B cell (primary cell): ENCODE measurements around the gene ADAM11. TPM values are rescaled to one million over a fixed set of nuclear protein-coding genes. Genes with fewer than 3 reads are reported as not detected.

Experiments used
- ATAC-seq: fragments of 200-7000 bp; cut with Tn5 transposase; one replicate; pipeline ENCODE4 v1.10.0; 2021; ENCODE audit warnings: low read depth, mild to moderate bottlenecking, moderate number of reproducible peaks, moderate library complexity
- CTCF ChIA-PET: fragments of 350-600 bp; sonication (Branson Sonifier 250); formaldehyde crosslinking; loops from one replicate; lab custom pipeline; 2021; ENCODE audit warnings: antibody characterized with exemption, inconsistent platforms; lab: Charles Lee
- POLR2A ChIA-PET: fragments of 350-600 bp; sonication (Branson Sonifier 250); formaldehyde crosslinking; loops from one replicate; lab custom pipeline; 2021; ENCODE audit warnings: antibody characterized with exemption; lab: Charles Lee
- DNase-seq: peaks from one replicate; pipeline ENCODE4 v3.0.0; 2013
- H2AFZ ChIP-seq: 2 replicates; pipeline ENCODE4 v1.6.1; 2012; ENCODE audit warnings: mild to moderate bottlenecking, low read depth, low read length; ENCODE audit not compliant: insufficient read depth, poor library complexity, severe bottlenecking
- H3K27ac ChIP-seq, 2 donors: 1 replicate in 1 of 2; 2 replicates in 1 of 2; pipeline ENCODE4 v1.5.1; 2012 to 2013; ENCODE audit warnings: low read length in 2 of 2, mild to moderate bottlenecking in 2 of 2, moderate library complexity in 1 of 2
- H3K27me3 ChIP-seq, 4 experiments: fragments of 200-600 bp in 1 of 4; sonication (generic) in 1 of 4; replicated peaks in 1 of 4; 1 replicate in 2 of 4; 2 replicates in 2 of 4; pipeline versions ENCODE4 v1.6.1 to v1.7.0; 2013 to 2016; ENCODE audit warnings: low read length in 3 of 4, mild to moderate bottlenecking in 2 of 4, mixed read lengths in 1 of 4, moderate library complexity in 1 of 4; ENCODE audit not compliant: insufficient read depth in 4 of 4, control insufficient read depth in 3 of 4; ENCODE audit errors: control extremely low read depth in 1 of 4
- H3K36me3 ChIP-seq, 2 experiments: replicated peaks in 1 of 2; 1 replicate in 1 of 2; 2 replicates in 1 of 2; pipeline versions ENCODE4 v1.6.1 to v1.7.1; 2013; ENCODE audit warnings: low read length in 1 of 2; ENCODE audit not compliant: insufficient read depth in 2 of 2, control insufficient read depth in 1 of 2; ENCODE audit errors: control extremely low read depth in 1 of 2, extremely low read depth in 1 of 2
- H3K4me1 ChIP-seq, 2 donors: fragments of 200-600 bp in 1 of 2; sonication (generic) in 1 of 2; 1 replicate in 1 of 2; 2 replicates in 1 of 2; pipeline versions ENCODE4 v1.5.1 to v1.6.1; 2013 to 2017; ENCODE audit warnings: low read length in 2 of 2; ENCODE audit not compliant: control insufficient read depth in 2 of 2, insufficient read depth in 2 of 2
- H3K4me2 ChIP-seq: replicated peaks from 2 replicates; pipeline ENCODE3; 2012; ENCODE audit warnings: mild to moderate bottlenecking, low read depth, low read length; ENCODE audit not compliant: poor library complexity, severe bottlenecking
- H3K4me3 ChIP-seq, 5 experiments: fragments of 200-600 bp in 1 of 5; sonication (generic) in 1 of 5; 1 replicate in 3 of 5; 2 replicates in 2 of 5; pipeline versions ENCODE4 v1.5.1 to v1.7.0; 2011 to 2016; ENCODE audit warnings: low read length in 4 of 5, mild to moderate bottlenecking in 4 of 5, low read depth in 2 of 5, control low read depth in 1 of 5, moderate library complexity in 1 of 5; ENCODE audit not compliant: insufficient read depth in 1 of 5; ENCODE audit errors: control extremely low read depth in 1 of 5, extremely low read depth in 1 of 5
- H3K79me2 ChIP-seq: fragments of 200-600 bp; sonication (generic); one replicate; pipeline ENCODE4 v1.6.0; 2016; ENCODE audit warnings: low read length; ENCODE audit not compliant: control insufficient read depth, insufficient read depth
- H3K9ac ChIP-seq: fragments of 200-600 bp; sonication (generic); 2 replicates; pipeline ENCODE4 v1.6.1; 2017; ENCODE audit warnings: mild to moderate bottlenecking, low read length, moderate library complexity
- H3K9me3 ChIP-seq, 3 donors: one replicate each; pipeline versions ENCODE4 v1.6.1 to v1.7.1; 2013; ENCODE audit warnings: low read length in 2 of 3; ENCODE audit not compliant: control insufficient read depth in 2 of 3, insufficient read depth in 1 of 3; ENCODE audit errors: control extremely low read depth in 1 of 3
- H4K20me1 ChIP-seq: 2 replicates; pipeline ENCODE4 v1.6.0; 2012; ENCODE audit warnings: mild to moderate bottlenecking, low read length; ENCODE audit not compliant: insufficient read depth, control insufficient read depth, poor library complexity, severe bottlenecking
- H3K27ac Mint-ChIP-seq: one replicate; pipeline ENCODE4 v1.8.0; 2021; ENCODE audit warnings: mixed read lengths
- H3K27me3 Mint-ChIP-seq: one replicate; pipeline ENCODE4 v1.8.0; 2021; ENCODE audit warnings: mixed read lengths
- H3K4me1 Mint-ChIP-seq: one replicate; pipeline ENCODE4 v1.8.0; 2021; ENCODE audit warnings: mixed read lengths
- H3K4me3 Mint-ChIP-seq: one replicate; pipeline ENCODE4 v1.8.0; 2021; ENCODE audit warnings: mixed read lengths
- H3K9me3 Mint-ChIP-seq: one replicate; pipeline ENCODE4 v1.8.0; 2022; ENCODE audit warnings: mixed read lengths; ENCODE audit not compliant: insufficient read depth
- CTCF ChIP-seq: fragments of 200-600 bp; IDR thresholded peaks from one replicate; pipeline ENCODE4 v1.8.0; 2022; ENCODE audit warnings: antibody characterized with exemption, mild to moderate bottlenecking
- EZH2 ChIP-seq: IDR thresholded peaks from 2 replicates; pipeline ENCODE4 v1.6.1; 2012; ENCODE audit warnings: borderline replicate concordance, low read depth, mild to moderate bottlenecking, moderate library complexity, low read length; ENCODE audit not compliant: insufficient read depth, poor library complexity, severe bottlenecking
- WGBS: methylation state at CpG from one replicate; pipeline ENCODE4 v1.1.5; 2013; ENCODE audit warnings: missing lambda C conversion rate; ENCODE audit not compliant: insufficient coverage; 5-methylcytosine and 5-hydroxymethylcytosine counted together
- intact Hi-C: fragments of 100-400 bp; cut with micrococcal nuclease; formaldehyde crosslinking; loops from one replicate; pipeline ENCODE4 v1.10.0; 2022
- polyA plus RNA-seq: library from polyadenylated mRNA; depleted of rRNA; stranded (reverse); fragments of >200 nt; gene quantifications from 2 replicates; pipeline ENCODE4 v1.2.3, GENCODE V29; 2012
- total RNA-seq, 2 donors: library from RNA; stranded (reverse); fragments of 120-200 nt in 1 of 2; gene quantifications; 1 replicate in 1 of 2; 2 replicates in 1 of 2; pipeline versions ENCODE4 v1.2.3 to v1.2.4, GENCODE V29; 2013 to 2022

ADAM11 gene
- total and polyA plus RNA-seq, 2 donors (not counting 1 experiment from before 2014, with no cell fraction given), result 0.39 to 1.00 TPM

- peaks cover 0 to 6% of the 10 kb centered on the region in 2 donors for H3K4me1 ChIP-seq
- Mint-ChIP-seq H3K4me1 (peaks cover 4% of the 10 kb centered on the region), H3K9me3 (no peaks in the 10 kb centered on the region), H3K27ac (no peak overlapping the region), H3K27me3 (peaks cover 14% of the 10 kb centered on the region), H3K4me3 (no peak overlapping the region)
- H3K79me2 ChIP-seq, result no peaks in the 10 kb centered on the region
- intact Hi-C loops, result no loop called here
- 94% methylated on average over 7 of the region's 11 CpGs for WGBS
- CTCF ChIA-PET, result interaction anchor here (0.8 kb wide), 1 partner anchor 23 kb away, joined by 4 read pairs; no protein-coding TSS in a partner anchor
- DNase-seq (no peak), ATAC-seq (no peak)
- no peak overlapping the region for H2AFZ ChIP-seq
- TF ChIP-seq EZH2 (no peak), CTCF (no peak)
- H3K36me3 ChIP-seq, result no peaks in the 10 kb centered on the region
- H4K20me1 ChIP-seq, result no peaks in the 10 kb centered on the region
- POLR2A ChIA-PET, result no interaction called here
- no peaks in the 10 kb centered on the region for H3K9me3 ChIP-seq
- H3K4me2 ChIP-seq, result no peak overlapping the region
- H3K27ac ChIP-seq, result no peak overlapping the region
- H3K9ac ChIP-seq, result no peak overlapping the region
- peaks cover 0 to 12% (median 0%) of the 10 kb centered on the region in 4 experiments for H3K27me3 ChIP-seq
- H3K4me3 ChIP-seq, result no peak overlapping the region
Measured at GRCh38 chr17:44765965-44766364, 7.2 kb downstream of the ADAM11 start.

- no peaks in the 10 kb centered on the region for H3K9me3 Mint-ChIP-seq
- POLR2A ChIA-PET, result no interaction called here
Measured at GRCh38 chr17:44766409-44767038, 7.7 kb downstream of the ADAM11 start.

More at GRCh38 chr17:44766409-44767038, 7.7 kb downstream of the ADAM11 start:
- WGBS, result 85% methylated on average over 7 of the region's 8 CpGs
- H3K4me3 ChIP-seq, result no peak overlapping the region
- Mint-ChIP-seq H3K27ac (no peak overlapping the region), H3K4me3 (no peak overlapping the region), H3K4me1 (peaks cover 4% of the 10 kb centered on the region), H3K27me3 (peaks cover 8% of the 10 kb centered on the region)
- no peaks in the 10 kb centered on the region for H4K20me1 ChIP-seq
- no peak for DNase-seq
- ATAC-seq, result no peak
- H3K9me3 ChIP-seq, result no peaks in the 10 kb centered on the region
- peaks cover 0 to 6% of the 10 kb centered on the region in 2 donors for H3K4me1 ChIP-seq
- no peak overlapping the region for H3K4me2 ChIP-seq
- TF ChIP-seq CTCF, result no peak
- TF ChIP-seq EZH2, result no peak
- no peak overlapping the region for H3K9ac ChIP-seq
- intact Hi-C loops, result no loop called here
- CTCF ChIA-PET, result no interaction called here
- H3K27ac ChIP-seq, result no peak overlapping the region
- no peaks in the 10 kb centered on the region for H3K36me3 ChIP-seq
- no peaks in the 10 kb centered on the region for H3K79me2 ChIP-seq
- peaks cover 0 to 12% (median 0%) of the 10 kb centered on the region in 4 experiments for H3K27me3 ChIP-seq
- H2AFZ ChIP-seq, result no peak overlapping the region
